Thyroid gland (tissue), 4 donors: Measurements from ENCODE around the gene IFIT1.

Source experiments
- POLR2A ChIP-seq, 2 donors: fragments of 450-650 bp; IDR thresholded peaks; one replicate each; pipeline ENCODE4 v1.6.1; 2017; ENCODE audit warnings: antibody characterized with exemption in 2 of 2, mild to moderate bottlenecking in 2 of 2, moderate library complexity in 1 of 2
- TF ChIP-seq, protein P1 (sequence below), 6 experiments: fragments of 200-600 bp in 3 of 6; fragments of 450-650 bp in 3 of 6; sonication (generic) in 3 of 6; IDR thresholded peaks; one replicate each; pipeline ENCODE4 v1.5.1; 2016 to 2019; ENCODE audit warnings: antibody characterized with exemption in 6 of 6, mild to moderate bottlenecking in 2 of 6, inconsistent platforms in 1 of 6, moderate library complexity in 1 of 6

GRCh38 chr10:89377705-89378637 is 14.5 kb upstream of the IFIT1 start, which contains the start of gene IFIT1B:
- TF ChIP-seq, protein P1, sequence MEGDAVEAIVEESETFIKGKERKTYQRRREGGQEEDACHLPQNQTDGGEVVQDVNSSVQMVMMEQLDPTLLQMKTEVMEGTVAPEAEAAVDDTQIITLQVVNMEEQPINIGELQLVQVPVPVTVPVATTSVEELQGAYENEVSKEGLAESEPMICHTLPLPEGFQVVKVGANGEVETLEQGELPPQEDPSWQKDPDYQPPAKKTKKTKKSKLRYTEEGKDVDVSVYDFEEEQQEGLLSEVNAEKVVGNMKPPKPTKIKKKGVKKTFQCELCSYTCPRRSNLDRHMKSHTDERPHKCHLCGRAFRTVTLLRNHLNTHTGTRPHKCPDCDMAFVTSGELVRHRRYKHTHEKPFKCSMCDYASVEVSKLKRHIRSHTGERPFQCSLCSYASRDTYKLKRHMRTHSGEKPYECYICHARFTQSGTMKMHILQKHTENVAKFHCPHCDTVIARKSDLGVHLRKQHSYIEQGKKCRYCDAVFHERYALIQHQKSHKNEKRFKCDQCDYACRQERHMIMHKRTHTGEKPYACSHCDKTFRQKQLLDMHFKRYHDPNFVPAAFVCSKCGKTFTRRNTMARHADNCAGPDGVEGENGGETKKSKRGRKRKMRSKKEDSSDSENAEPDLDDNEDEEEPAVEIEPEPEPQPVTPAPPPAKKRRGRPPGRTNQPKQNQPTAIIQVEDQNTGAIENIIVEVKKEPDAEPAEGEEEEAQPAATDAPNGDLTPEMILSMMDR (IDR thresholded peaks at IDR 0.05), result no peak
- TF ChIP-seq POLR2A (IDR thresholded peaks at IDR 0.05), result no peak
